HG02973 (cell line): ENCODE results near the gene TRIM22.
"Not testable (repeated sequence)": the region's sequence is repeated elsewhere in the genome, so short reads cannot be mapped to it uniquely, and the experiment has no call there.

ENCODE experiments used
- ATAC-seq: cut with Tn5 transposase; IDR thresholded peaks from one replicate; pipeline ENCODE4 v1.9.1; 2021; ENCODE audit warnings: moderate library complexity; ENCODE audit not compliant: unreplicated experiment

Gene TRIM22, protein sequence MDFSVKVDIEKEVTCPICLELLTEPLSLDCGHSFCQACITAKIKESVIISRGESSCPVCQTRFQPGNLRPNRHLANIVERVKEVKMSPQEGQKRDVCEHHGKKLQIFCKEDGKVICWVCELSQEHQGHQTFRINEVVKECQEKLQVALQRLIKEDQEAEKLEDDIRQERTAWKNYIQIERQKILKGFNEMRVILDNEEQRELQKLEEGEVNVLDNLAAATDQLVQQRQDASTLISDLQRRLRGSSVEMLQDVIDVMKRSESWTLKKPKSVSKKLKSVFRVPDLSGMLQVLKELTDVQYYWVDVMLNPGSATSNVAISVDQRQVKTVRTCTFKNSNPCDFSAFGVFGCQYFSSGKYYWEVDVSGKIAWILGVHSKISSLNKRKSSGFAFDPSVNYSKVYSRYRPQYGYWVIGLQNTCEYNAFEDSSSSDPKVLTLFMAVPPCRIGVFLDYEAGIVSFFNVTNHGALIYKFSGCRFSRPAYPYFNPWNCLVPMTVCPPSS

DNA sequence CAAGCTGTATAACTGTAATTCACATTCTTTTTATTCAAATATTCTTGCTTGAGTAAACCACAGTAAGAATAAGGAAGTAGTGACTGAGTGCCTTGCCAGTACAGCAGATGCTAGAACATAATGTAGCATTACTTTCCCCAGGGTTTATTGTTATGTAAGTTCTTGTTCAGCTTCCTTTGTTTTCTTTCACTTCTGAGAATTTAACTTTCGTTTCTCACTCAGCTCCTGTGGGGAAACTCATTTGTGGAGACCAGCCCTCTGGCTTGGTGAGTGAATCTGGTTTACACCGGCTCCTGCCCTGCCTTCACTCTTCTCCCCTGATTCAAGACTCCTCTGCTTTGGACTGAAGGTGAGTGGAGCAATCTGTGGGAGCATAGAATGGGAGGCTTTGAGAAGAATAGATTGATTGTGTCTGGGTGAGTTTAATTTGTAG lies at the start of gene TRIM22:
Gene TRIM22 (plus strand): TSS at position 240 of the 433 bp plus-strand sequence. CDS start 6,443 bp downstream, outside the sequence.
- ATAC-seq, result peak; percentile 77

DNA sequence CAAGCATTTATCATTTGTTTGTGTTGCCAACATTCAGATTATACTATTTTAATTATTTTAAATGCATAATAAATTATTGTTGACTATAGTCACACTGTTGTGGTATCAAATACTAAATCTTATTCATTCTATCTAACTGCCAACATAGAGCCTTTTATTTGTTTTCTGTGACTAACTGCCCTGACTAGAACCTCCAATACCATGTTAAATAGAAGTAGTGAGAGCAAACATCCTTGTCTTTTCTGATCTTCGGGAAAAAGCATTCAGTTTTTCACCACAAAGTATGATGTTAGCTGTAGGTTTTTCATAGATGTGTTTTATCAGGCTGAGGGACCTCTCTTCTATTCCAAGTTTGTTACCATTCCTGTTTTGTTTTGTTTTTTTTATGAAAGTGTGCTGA lies 49.6 kb upstream of the TRIM22 start:
- no peak for ATAC-seq

DNA sequence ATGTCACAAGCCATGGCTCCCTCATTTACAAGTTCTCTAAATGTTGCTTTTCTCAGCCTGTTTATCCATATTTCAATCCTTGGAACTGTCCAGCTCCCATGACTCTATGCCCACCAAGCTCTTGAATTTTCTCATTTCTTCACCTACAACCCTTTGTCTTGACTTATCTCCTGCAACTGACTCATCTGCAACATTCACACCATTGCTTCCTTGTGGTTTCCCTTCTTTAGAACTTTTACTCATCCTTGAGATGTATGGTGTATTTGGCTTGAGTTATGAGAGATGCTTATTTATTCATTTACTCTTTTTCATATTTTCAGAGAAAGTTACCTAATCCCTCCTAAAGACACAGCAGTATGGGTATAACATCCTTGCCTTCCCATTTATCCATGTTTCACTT lies 46.0 kb upstream of the TRIM22 start:
- no peak for ATAC-seq

GRCh38 chr11:5646139-5646538 lies 43.5 kb upstream of the TRIM22 start:
- no peak for ATAC-seq

- no peak for ATAC-seq
Observed at GRCh38 chr11:5655474-5655873, 34.1 kb upstream of the TRIM22 start.

- not testable (repeated sequence) for ATAC-seq
Observed at GRCh38 chr11:5656956-5657355, 32.6 kb upstream of the TRIM22 start.

DNA sequence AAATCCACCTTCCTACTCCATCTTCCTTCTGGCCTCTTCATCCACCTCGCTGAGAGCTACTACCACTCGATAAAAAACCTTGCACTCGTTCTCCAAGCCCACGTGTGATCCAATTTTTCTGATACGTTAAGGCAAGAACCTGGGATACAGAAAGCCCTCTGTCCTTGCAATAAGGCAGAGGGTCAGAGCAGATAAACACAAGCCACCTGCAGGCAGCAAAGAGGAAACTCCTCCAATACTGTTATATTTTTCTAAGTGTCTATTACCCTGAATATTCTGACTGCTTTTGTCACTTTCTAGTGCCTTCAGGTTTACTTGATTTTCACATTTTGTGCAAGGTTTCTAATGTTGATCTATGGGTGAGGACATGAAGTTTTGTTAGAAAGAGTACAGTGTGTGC lies 31.3 kb upstream of the TRIM22 start:
- no peak for ATAC-seq

- ATAC-seq, result no peak
Observed at GRCh38 chr11:5663511-5663910, 26.1 kb upstream of the TRIM22 start.

DNA sequence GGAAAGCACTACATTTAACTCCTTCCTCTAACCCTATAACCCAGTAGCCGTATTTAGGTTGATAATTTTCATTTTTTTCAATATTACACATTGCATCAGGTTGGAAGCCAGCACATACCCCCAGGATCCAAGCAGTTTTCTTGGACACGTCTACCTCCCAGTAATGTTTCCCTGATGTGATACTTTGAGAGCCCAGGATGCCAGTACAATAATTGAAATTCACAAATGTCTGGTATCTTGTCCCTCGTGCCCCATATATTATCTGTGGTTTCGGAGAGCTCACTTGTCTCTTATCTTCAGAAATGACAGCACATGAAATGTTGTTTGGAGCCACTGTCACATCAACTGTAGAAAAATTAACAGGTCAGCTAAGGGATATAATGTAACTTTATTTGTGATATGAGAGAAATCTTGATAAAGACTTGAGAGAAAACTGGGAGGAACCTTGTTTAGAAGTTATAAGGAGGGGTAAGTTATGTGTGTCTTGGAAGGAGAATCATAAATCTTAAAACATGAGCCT lies 24.5 kb upstream of the TRIM22 start:
- ATAC-seq, result no peak

DNA sequence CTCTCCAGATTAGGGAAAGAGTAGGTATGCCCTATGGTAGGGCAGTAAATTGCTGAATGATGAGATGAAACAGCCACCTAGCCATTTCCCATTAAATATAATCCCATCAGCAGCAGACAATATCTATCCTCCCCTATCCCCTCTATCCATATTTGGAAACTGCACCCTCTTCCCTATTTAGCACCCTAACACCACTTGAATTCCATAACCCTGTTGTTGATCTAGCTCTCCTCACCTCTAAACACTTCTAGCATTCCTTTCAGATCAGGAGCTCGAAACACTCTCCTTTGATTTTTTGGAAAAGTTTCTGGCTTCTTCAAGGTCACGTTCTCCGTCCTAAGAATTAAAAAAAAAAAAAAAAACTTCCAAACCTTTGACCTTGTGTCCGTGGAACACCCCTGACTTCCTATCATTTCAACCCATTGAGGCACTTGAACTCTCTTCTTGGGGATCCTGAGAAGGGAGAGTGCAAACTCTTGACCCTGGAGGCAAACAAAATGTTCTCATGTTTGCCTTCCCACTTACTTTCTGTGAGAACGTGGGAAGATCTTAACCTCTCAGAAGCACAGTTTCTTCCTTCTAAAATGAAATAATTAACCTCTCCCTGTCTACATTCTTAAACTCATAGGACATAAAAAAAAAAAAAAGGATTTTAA lies 23.7 kb upstream of the TRIM22 start:
- no peak for ATAC-seq

DNA sequence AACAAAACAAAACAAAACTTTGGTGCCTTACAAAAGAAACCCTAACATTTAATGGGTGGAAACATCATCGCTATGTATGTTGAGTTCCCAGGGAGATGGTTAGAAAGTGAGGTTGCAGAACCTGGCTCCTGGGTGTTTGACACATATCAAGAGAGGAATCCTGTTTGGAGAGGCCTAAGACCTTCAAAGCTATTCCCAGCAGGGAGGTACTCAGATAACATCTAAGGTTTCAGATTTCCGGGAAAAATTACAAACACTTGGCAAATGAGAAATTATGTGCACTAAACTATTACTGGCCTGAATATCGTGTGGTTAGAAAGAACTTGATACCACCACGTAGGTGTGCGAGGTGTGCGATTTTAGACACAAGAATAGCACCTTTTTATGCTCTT lies 23.2 kb upstream of the TRIM22 start:
- ATAC-seq, result no peak

- ATAC-seq, result no peak
Observed at GRCh38 chr11:5671831-5672230, 17.8 kb upstream of the TRIM22 start.

DNA sequence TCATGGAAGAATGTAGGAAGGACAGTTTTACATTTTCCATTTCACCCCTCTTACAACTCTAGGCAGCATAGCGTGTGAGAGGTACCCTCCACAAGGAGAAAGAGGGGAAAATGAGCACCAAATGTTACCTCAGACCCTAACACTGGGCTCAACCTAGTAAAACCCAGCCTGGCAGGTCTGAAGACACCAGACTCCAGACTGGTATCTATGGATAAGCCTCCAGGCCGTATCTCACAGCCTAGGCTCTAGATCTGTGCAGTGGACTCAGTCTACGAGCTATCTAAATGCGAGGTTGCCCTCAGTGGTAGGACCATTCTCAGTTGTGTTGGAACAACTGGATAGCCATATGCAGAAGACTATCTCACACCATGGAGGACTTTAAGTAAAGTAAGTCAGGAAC lies 15.2 kb upstream of the TRIM22 start:
- ATAC-seq, result no peak

DNA sequence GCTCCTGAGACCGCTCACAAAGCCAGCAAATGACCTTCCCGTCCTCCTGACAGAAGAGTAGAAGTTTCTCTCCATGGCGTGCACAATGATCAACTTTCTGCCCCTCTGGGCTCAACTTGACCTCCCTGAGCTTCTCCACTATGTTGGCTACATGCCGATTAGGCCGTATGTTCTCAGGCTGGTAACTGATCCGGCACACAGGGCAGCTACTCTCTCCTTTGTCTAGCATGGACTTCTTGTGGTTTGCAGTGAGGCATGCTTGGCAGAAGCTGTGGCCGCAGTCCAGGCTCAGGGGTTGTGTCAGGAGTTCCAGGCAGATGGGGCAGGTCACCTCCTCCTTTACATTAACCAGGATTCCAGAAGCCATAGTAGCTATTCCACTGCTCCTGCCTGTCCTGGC lies 9.8 kb upstream of the TRIM22 start:
- ATAC-seq, result no peak

DNA sequence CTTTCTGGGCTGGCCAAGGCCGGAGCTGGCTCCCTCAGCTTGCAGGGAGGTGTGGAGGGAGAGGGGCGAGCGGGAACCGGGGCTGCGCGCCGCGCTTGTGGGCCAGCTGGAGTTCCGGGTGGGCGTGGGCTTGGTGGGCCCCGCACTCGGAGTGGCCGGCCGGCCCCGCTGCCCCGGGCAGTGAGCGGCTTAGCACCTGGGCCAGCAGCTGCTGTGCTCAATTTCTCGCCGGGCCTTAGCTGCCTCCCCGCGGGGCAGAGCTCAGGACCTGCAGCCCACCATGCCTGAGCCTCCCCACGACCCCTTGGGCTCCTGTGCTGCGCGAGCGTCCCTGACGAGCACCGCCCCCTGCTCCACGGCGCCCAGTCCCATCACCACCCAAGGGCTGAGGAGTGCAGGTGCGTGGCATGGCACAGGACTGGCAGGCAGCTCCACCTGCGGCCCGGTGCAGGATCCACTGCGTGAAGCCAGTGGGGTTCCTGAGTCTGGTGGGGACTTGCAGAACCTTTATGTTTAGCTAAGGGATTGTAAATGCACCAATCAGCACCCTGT lies 6.6 kb upstream of the TRIM22 start:
- ATAC-seq, result not testable (repeated sequence)

- ATAC-seq, result not testable (repeated sequence)
Observed at GRCh38 chr11:5683620-5684019, 6.0 kb upstream of the TRIM22 start.

DNA sequence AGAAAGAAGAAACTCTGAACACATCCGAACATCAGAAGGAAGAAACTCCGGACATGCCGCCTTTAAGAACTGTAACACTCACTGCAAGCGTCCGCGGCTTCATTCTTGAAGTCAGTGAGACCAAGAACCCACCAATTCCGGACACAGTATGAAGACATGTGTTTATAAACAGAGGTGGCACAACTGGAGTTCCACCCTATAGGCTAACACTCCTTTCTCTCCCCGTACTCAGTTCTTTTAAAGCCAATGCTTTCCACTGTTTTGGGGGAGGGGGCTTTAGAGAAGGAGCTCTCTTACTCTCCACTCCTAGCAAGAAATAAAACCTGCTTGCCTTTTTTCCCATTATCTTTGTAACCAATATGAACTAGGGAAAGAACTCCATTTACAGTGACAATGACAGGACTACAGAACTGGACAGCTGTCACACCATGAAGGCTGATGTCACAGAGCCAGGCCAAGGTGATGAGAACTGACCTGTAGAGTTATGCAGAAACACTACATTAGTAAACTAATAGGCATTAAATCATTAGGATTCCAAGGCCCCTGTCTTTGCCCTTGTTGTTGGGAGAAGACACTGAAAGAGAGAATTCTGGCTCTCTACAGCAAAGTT lies 5.4 kb upstream of the TRIM22 start:
- ATAC-seq, result peak; percentile 13

DNA sequence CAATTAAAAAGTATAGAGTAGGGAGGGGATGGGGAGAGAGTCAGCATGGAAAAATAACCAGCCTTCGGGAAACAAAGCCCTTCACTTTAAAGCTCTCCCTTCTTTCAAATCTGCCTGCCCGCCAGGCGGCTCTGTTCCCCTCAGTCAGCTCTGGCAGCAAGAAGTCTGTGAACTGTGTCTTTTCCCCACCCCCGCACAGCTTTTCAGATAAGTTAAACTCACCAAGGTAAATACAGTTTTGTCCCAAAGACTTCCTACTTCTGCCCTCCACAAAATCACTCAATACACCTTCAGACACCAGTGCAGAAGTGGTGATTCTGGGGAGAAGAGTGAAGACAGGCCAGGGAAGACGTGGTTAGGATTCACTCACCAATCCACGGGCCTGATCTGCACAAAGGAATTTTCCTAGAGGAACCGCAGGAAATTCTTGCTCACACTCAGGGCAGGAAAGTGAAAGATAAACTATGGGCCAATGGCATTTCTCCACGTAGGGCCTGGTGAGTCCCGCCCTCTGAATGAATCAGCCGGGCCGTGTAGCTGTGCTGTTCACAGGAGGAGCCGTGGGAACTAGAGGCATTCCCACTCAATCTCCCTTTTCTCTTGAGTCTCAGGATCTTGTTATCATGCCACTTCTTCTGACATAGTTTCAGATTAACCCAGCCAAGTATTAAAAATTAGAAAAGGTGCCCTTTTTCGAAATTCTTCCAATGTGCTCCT lies 4.8 kb upstream of the TRIM22 start, which contains the start of gene TRIM5:
Gene TRIM5 (minus strand): TSS at position 429 of the 717 bp plus-strand sequence. CDS start 4,897 bp downstream, outside the sequence.
- peak; percentile 69 for ATAC-seq

DNA sequence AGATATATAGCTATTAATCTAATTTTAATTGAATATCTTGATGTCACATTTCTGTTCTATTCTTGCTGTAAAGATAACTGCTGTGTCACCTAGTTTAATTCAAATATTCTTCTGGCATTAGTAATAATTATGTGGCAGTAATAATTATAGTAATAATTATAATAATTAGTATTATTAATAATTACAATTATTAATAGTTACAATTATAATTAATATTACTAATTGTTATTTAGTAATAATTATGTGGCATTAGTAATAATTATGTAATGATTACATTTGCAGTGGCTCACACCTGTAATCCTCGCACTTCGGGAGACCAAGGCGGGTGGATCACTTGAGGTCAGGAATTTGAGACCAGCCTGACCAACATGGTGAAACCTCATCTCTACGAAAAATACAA lies 3.2 kb upstream of the TRIM22 start:
- ATAC-seq, result no peak

- ATAC-seq, result no peak
Observed at GRCh38 chr11:5688482-5688881, 1.1 kb upstream of the TRIM22 start.
